NCI-H748 (cell line): ENCODE data around the gene CCDC150.

Source experiments
- DNase-seq: peaks from one replicate; lab custom pipeline; 2025; ENCODE audit not compliant: unreplicated experiment; lab: John Stamatoyannopoulos, UW

The CCDC150 gene

GRCh38 chr2:196758474-196759377, 119.2 kb downstream of the CCDC150 start:
- peak; percentile 25 for DNase-seq

DNA sequence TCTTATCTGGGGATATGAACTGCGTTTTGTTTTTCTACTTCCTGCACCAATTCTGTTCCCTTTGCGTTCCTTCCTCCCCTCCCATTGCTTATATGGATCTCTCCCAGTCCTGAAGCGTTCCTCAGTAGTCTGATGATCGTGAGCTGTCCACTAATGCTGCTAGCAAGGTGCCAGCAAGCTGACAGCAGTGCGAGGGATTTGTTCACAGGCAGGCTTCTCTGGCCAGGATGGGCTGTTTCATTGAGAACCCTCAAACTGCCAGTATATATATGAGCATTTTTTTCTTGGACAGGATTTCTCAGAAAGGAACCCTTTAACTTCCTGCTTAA, 119.8 kb downstream of the CCDC150 start:
- no peak for DNase-seq

DNA sequence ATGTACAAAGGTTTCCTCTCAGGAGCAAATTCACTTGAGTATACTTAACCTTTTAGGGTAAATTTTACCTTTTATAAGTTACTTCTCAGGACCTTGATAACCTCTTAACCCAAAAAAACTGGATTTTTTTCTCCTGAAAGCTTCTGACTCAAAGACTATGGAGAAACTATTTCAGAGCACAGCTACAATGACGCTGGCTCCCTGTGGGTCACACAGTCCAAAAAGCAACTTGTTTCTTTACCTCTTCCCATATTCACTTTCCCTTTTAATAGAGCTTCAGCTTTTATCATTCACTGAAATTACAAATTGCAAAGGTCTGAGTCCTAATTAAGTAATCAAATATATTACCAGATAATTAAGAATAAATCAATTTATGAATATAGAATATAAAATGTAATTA, 127.6 kb downstream of the CCDC150 start:
- DNase-seq, result no peak
